IPS-18c (cell line): ENCODE measurements around the gene SPAST.
A peak's percentile ranks its signal among the peaks of the same experiment; 100 is the strongest.
"Not testable (repeated sequence)": the region's sequence is repeated elsewhere in the genome, so short reads cannot be mapped to it uniquely, and the experiment has no call there.

Experiments used
- H3K4me3 ChIP-seq: 2 replicates; pipeline ENCODE4 v1.7.0; 2013; ENCODE audit warnings: low read depth, mild to moderate bottlenecking, low read length, moderate library complexity; ENCODE audit not compliant: insufficient read depth
- H3K9me3 ChIP-seq: one replicate; pipeline ENCODE4 v1.6.1; 2013; ENCODE audit warnings: mild to moderate bottlenecking, low read length, moderate library complexity; ENCODE audit not compliant: control insufficient read depth, insufficient read depth

Gene SPAST

GRCh38 chr2:32063310-32064020, at the start of gene SPAST:
SPAST (plus strand) TSS chr2:32063556; CDS start chr2:32063832, 276 bp downstream.
- no peaks in the 10 kb centered on the region for H3K9me3 ChIP-seq
- H3K4me3 ChIP-seq: peak within 1 kb of the TSS; percentile 87

GRCh38 chr2:32018789-32019482, 44.4 kb upstream of the SPAST start:
- not testable (repeated sequence) for H3K9me3 ChIP-seq

GRCh38 chr2:32034198-32034887, 29.0 kb upstream of the SPAST start:
- not testable (repeated sequence) for H3K9me3 ChIP-seq, H3K4me3 ChIP-seq

More at GRCh38 chr2:32018789-32019482, 44.4 kb upstream of the SPAST start:
- H3K4me3 ChIP-seq: not testable (repeated sequence)

GRCh38 chr2:32039447-32040219, 23.7 kb upstream of the SPAST start, which contains the start of gene DPY30:
DPY30 (minus strand) TSS chr2:32039805; CDS start chr2:32039456, 349 bp downstream.
- peak within 1 kb of the TSS; percentile 83 for H3K4me3 ChIP-seq
- no peaks in the 10 kb centered on the region for H3K9me3 ChIP-seq

- Histone ChIP-seq H3K4me3 (no peak overlapping the region), H3K9me3 (no peaks in the 10 kb centered on the region)
Measured at GRCh38 chr2:32043561-32043960, 19.8 kb upstream of the SPAST start.

GRCh38 chr2:32051836-32052439, 11.4 kb upstream of the SPAST start:
- H3K4me3 ChIP-seq: no peak overlapping the region
- H3K9me3 ChIP-seq: no peaks in the 10 kb centered on the region

GRCh38 chr2:32054583-32054982, 8.8 kb upstream of the SPAST start:
- not testable (repeated sequence) for H3K9me3 ChIP-seq, H3K4me3 ChIP-seq

- Histone ChIP-seq H3K9me3 (no peaks in the 10 kb centered on the region), H3K4me3 (no peak overlapping the region)
Measured at GRCh38 chr2:32058130-32058529, 5.2 kb upstream of the SPAST start.

GRCh38 chr2:32060266-32060665, 3.1 kb upstream of the SPAST start:
- no peak overlapping the region for H3K4me3 ChIP-seq
- H3K9me3 ChIP-seq: no peaks in the 10 kb centered on the region

GRCh38 chr2:32061430-32061829, 1.9 kb upstream of the SPAST start:
- no peaks in the 10 kb centered on the region for H3K9me3 ChIP-seq
- H3K4me3 ChIP-seq: no peak overlapping the region

- H3K9me3 ChIP-seq: no peaks in the 10 kb centered on the region
- peak overlapping the region; percentile 74; the same call in 1 of the 2 replicates for H3K4me3 ChIP-seq
Measured at GRCh38 chr2:32061973-32062861, 1.1 kb upstream of the SPAST start.

GRCh38 chr2:32064021-32064601, 755 bp downstream of the SPAST start:
- peak overlapping the region; percentile 87 for H3K4me3 ChIP-seq
- no peaks in the 10 kb centered on the region for H3K9me3 ChIP-seq

- peak overlapping the region; percentile 87 for H3K4me3 ChIP-seq
- no peaks in the 10 kb centered on the region for H3K9me3 ChIP-seq
Measured at GRCh38 chr2:32064713-32065112, 1.4 kb downstream of the SPAST start.

- H3K9me3 ChIP-seq: no peaks in the 10 kb centered on the region
- no peak overlapping the region for H3K4me3 ChIP-seq
Measured at GRCh38 chr2:32067549-32067948, 4.2 kb downstream of the SPAST start.

GRCh38 chr2:32074134-32074506, 10.8 kb downstream of the SPAST start:
- H3K9me3 ChIP-seq: no peaks in the 10 kb centered on the region
- H3K4me3 ChIP-seq: no peak overlapping the region

- Histone ChIP-seq H3K9me3 (no peaks in the 10 kb centered on the region), H3K4me3 (no peak overlapping the region)
Measured at GRCh38 chr2:32095671-32096070, 32.3 kb downstream of the SPAST start.
